CD4-positive, alpha-beta T cell treated with Interleukin-21 for 1 hour (primary cell): ENCODE measurements around the gene AP4S1.
"Not testable (repeated sequence)": the region's sequence is repeated elsewhere in the genome, so short reads cannot be mapped to it uniquely, and the experiment has no call there.

Experiments used
- DNase-seq: peaks from one replicate; pipeline ENCODE4 v3.0.0-alpha.2; 2020

The AP4S1 gene, protein sequence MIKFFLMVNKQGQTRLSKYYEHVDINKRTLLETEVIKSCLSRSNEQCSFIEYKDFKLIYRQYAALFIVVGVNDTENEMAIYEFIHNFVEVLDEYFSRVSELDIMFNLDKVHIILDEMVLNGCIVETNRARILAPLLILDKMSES

GRCh38 chr14:31025367-31026076, at the start of gene AP4S1:
Gene AP4S1, plus strand, starts transcription at chr14:31025649. Its CDS starts 40,548 bp downstream, at chr14:31066197.
- peak; percentile 59 for DNase-seq

DNA sequence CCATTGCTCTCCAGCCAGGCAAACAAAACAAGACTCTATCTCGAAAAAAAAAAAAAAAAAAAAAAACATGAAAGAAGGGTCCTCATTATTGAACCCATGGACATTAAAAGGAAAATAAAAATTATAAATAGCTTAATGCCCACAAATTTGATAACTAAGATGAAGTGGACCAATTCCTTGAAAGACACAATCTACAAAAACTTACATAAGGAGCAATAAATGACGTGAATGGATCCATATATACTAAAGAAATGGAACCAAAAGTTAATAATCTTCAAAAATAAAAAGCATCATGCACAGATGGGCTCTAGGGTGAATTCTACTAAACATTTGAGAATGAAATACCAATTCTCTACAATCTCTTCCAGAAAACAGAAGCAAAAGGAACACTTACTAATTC, 47.7 kb upstream of the AP4S1 start:
- no peak for DNase-seq

- peak; percentile 73 for DNase-seq
Observed at GRCh38 chr14:30980106-30980704, 45.2 kb upstream of the AP4S1 start.

DNA sequence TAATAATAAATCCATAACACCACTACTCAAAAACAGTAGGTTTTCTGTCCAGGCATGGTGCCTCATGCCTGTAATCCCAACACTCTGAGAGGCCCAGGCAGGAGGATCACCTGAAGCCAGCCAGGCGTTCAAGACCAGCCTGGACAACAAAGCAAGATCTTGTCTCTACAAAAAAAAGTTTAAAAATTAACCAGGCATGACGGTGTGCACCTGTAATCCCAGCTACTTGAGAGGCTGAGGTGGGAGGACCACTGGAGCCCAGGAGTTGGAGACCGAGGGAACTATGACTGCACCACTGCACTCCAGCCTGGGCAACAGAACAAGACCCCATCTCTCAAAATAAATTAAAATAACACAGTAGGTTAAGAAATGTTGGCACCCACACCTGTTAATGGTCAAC, 44.5 kb upstream of the AP4S1 start:
- no peak for DNase-seq

GRCh38 chr14:30982533-30982932, 42.9 kb upstream of the AP4S1 start:
- no peak for DNase-seq

GRCh38 chr14:30983858-30984257, 41.6 kb upstream of the AP4S1 start:
- DNase-seq, result no peak

DNA sequence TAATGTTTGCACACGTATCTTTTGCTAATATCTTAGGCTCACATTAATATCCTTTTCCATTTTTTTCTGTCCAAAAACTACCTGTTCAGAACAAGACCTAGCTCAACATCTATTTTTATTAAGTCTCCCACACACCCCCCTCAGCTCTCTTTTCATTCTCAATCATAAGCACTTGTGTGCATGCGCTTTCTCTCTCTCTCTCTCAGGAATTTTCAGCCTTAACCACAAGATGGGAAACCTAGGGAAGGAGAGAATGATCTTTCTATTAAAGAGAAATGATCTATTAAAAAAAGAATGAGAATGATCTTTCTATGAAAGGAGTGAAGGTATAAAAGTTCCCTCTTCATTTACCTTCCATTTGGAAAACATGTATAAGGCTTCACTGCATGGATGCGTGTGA, 39.7 kb upstream of the AP4S1 start:
- no peak for DNase-seq

DNA sequence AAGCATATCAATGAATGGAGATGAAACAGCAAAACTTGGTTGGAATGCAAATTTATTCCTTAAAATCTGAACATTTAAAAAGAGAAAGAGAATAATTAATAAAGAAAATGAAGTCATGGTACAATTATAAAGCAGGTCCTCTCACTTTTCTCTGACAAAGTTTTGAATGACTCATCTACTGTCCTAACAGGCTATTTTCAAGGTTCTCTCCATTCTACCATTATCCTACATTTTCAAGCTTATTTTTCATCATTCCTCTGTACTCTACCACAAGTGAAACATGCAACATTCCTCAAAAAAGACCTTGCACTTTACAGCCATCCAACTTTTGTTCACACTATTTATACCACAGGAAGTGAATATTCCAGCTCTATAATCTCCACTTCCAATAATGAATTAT, 36.9 kb upstream of the AP4S1 start:
- DNase-seq, result no peak

GRCh38 chr14:30990770-30991169, 34.7 kb upstream of the AP4S1 start:
- no peak for DNase-seq

- no peak for DNase-seq
Observed at GRCh38 chr14:30991408-30991807, 34.0 kb upstream of the AP4S1 start.

GRCh38 chr14:30993071-30993470, 32.4 kb upstream of the AP4S1 start:
- DNase-seq, result no peak

DNA sequence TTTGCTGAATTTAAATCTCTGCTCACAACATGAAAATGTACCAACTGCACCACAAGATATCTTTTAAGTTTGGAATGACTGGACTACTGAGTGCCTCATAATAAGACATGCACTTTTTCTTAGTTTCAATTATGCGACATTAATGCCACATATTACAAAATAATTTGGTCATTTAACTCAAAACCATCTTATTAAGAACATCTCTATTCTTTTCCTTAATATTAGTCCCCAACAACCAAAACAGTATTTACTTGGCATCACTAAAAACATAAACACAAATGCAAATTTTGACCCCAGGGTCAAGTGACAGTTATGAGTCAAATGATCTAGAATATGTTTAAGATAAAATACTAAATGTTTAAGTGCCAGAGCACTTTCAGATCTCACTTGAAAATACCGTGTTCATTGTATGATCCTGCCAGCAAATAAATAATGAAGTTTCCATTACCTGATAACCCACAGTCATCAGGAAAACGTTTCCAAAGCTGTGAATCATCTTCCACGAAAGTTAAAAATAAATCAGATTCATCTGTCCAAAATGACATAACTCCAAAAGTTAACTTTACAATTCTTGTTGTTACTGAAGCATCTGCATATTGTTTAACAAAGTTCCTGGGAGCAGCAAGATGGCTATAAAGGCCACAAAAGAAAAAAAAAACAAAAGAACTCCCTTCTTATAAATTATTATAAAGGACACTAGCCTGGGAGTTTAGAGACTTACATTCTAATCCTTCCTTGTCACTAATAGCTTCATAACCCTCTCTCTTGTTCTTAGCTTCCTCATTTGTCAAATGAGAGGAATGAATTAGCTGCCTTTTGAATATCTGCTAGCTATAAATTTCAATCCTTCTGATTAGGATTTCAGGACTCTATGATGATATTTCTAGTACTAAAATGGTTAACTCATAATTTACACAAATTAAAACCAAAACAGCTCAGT, 30.5 kb upstream of the AP4S1 start:
- no peak for DNase-seq

DNA sequence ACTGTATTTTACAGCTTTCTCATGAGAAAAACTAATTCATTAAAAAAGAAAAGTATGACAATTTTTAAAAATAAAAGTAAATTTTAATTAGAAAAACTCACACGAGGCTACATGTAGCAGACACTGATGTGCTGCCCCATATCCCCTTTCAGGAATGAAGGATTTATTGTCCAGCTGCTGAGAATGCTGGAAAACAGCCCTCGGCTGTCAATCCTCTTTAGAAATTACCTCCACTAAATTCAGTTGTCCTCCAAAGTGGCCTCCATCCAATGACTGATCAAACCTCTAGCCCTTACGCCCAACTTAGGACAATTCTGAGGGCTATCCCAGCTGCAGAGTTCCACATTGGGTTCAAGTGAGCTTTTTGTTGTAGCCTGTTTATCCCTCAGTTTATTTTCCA, 29.8 kb upstream of the AP4S1 start:
- DNase-seq, result no peak

- DNase-seq, result no peak
Observed at GRCh38 chr14:30996892-30997659, 28.4 kb upstream of the AP4S1 start.

- DNase-seq, result no peak
Observed at GRCh38 chr14:30998100-30998706, 27.2 kb upstream of the AP4S1 start.

GRCh38 chr14:30999038-30999773, 26.2 kb upstream of the AP4S1 start:
- DNase-seq, result no peak

GRCh38 chr14:31000629-31001338, 24.7 kb upstream of the AP4S1 start:
- DNase-seq, result no peak

- no peak for DNase-seq
Observed at GRCh38 chr14:31001339-31001658, 24.1 kb upstream of the AP4S1 start.

GRCh38 chr14:31003284-31003683, 22.2 kb upstream of the AP4S1 start:
- DNase-seq, result no peak

DNA sequence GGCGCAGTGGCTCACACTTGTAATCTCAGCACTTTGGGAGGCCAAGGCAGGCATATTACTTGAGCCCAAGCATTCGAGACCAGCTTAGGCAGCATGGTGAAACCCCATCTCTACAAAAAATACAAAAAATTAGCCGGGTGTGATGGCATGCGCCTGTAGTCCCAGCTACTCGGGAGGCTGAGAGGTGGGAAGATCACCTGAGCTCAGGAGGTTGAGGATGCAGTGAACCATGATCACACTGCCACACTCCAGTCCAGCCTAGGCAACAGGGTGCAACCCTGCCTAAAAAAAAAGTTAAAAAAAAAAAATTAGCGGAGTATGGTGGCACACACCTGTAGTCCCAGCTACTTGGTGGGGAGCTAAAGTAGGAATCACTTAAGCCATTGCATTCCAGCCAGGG, 21.4 kb upstream of the AP4S1 start:
- not testable (repeated sequence) for DNase-seq

DNA sequence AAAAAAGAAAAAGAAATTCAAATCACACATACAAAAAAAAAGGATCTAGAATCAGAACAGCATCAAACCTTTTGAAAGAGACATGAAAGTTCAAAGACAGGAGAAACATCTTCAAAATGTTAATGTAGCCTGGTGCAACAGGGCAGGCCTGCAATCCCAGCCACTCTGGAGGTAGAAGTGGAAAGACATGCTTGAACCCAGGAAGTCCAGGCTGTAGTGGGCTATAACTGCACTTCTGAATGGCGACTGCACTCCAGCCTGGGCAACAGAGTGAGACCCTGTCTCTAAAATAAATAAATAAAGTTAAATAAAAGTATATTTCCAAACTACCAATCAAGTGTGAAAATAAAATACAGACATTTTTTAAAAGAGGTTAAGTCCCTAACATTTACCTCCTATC, 18.7 kb upstream of the AP4S1 start:
- DNase-seq, result no peak
